HEK293 (cell line): ENCODE data around the gene HMX3.

Source experiments
- ATF2 ChIP-seq: fragments of 450-650 bp; formaldehyde crosslinking; IDR thresholded peaks from 2 replicates; pipeline ENCODE4 v1.5.1; 2016; ENCODE audit warnings: missing biosample characterization, missing genetic modification characterization, low read depth
- BCL11A ChIP-seq: fragments of 450-650 bp; formaldehyde crosslinking; IDR thresholded peaks from 2 replicates; pipeline ENCODE4 v1.5.1; 2016; ENCODE audit warnings: low read depth, missing biosample characterization, missing genetic modification characterization
- CTCF ChIP-seq: fragments of 450-650 bp; formaldehyde crosslinking; IDR thresholded peaks from 2 replicates; pipeline ENCODE4 v1.5.1; 2016; ENCODE audit warnings: missing biosample characterization, missing genetic modification characterization
- GLI4 ChIP-seq: fragments of 450-650 bp; formaldehyde crosslinking; IDR thresholded peaks from 2 replicates; pipeline ENCODE4 v1.5.1; 2016; ENCODE audit warnings: missing biosample characterization, missing genetic modification characterization
- GLIS1 ChIP-seq: fragments of 450-650 bp; formaldehyde crosslinking; IDR thresholded peaks from 2 replicates; pipeline ENCODE4 v1.5.1; 2016; ENCODE audit warnings: missing biosample characterization, missing genetic modification characterization
- MYNN ChIP-seq: fragments of 450-650 bp; formaldehyde crosslinking; IDR thresholded peaks from 2 replicates; pipeline ENCODE4 v1.5.1; 2016; ENCODE audit warnings: missing biosample characterization, missing genetic modification characterization, borderline replicate concordance
- REST ChIP-seq: fragments of 450-650 bp; formaldehyde crosslinking; IDR thresholded peaks from 2 replicates; pipeline ENCODE4 v1.5.1; 2016; ENCODE audit warnings: missing biosample characterization, missing genetic modification characterization
- ZNF121 ChIP-seq: fragments of 450-650 bp; formaldehyde crosslinking; IDR thresholded peaks from 2 replicates; pipeline ENCODE4 v1.5.1; 2016; ENCODE audit warnings: missing biosample characterization, missing genetic modification characterization
- ZNF174 ChIP-seq: fragments of 450-650 bp; formaldehyde crosslinking; IDR thresholded peaks from 2 replicates; pipeline ENCODE4 v1.5.0; 2017; ENCODE audit warnings: missing biosample characterization, mild to moderate bottlenecking, missing genetic modification characterization
- ZNF175 ChIP-seq: fragments of 450-650 bp; formaldehyde crosslinking; IDR thresholded peaks from 2 replicates; pipeline ENCODE4 v1.5.1; 2016; ENCODE audit warnings: missing biosample characterization, missing genetic modification characterization
- ZNF449 ChIP-seq: fragments of 450-650 bp; formaldehyde crosslinking; IDR thresholded peaks from 2 replicates; pipeline ENCODE4 v1.5.1; 2017; ENCODE audit warnings: missing biosample characterization, mild to moderate bottlenecking, missing genetic modification characterization, moderate library complexity
- ZNF530 ChIP-seq: fragments of 450-650 bp; formaldehyde crosslinking; IDR thresholded peaks from 2 replicates; pipeline ENCODE4 v1.5.1; 2016; ENCODE audit warnings: low read depth, missing biosample characterization, missing genetic modification characterization
- TF ChIP-seq, protein P1 (sequence below): sonication (generic); formaldehyde crosslinking; IDR thresholded peaks from 2 replicates; pipeline ENCODE4 v1.8.1; 2022; ENCODE audit warnings: mild to moderate bottlenecking, moderate library complexity, missing genetic modification reagents
- TF ChIP-seq, protein P2 (sequence below): fragments of 450-650 bp; formaldehyde crosslinking; IDR thresholded peaks from 2 replicates; pipeline ENCODE4 v1.5.1; 2016; ENCODE audit warnings: missing biosample characterization, missing genetic modification characterization

DNA sequence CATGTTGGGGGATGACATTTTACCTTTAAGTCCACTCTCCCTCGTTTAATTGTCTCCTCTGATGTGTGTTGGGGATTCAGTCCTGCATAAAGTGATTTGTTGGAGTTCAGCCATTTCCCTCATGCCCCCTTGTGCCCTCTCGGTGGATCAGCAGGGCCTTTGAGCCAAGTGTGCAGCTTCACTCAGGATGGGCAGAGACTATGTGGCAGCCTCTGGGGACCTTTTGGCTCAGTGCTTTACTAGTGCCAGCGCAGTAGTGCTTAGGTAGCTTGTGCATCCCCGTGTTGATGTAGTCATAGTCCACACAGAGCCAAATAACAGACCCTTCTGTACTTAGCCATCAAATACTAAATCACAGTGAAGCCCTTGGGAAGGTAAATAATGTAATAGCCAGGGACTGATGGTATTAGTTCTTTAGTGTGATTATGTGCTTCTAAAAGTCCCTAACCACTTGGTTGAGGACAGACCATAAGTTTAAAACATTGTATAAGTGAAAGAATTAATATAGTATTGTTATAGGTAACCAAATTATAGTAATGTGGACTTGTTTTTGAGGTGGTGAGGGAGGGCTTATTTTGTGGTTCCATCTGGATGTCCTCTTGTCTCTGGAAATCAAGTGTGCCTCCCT, 29.8 kb downstream of the HMX3 start:
- TF ChIP-seq ZNF175 (no peak), GLIS1 (tag by site-specific recombination) (no peak), ZNF174 (no peak), CTCF (tag by site-specific recombination) (no peak), ZNF121 (tag by site-specific recombination) (no peak), GLI4 (tag by site-specific recombination) (no peak), BCL11A (tag by site-specific recombination) (no peak), REST (tag by site-specific recombination) (no peak), ZNF449 (tag by site-specific recombination) (no peak), ATF2 (tag by site-specific recombination) (no peak), ZNF530 (no peak), MYNN (no peak)
- TF ChIP-seq, protein P1, sequence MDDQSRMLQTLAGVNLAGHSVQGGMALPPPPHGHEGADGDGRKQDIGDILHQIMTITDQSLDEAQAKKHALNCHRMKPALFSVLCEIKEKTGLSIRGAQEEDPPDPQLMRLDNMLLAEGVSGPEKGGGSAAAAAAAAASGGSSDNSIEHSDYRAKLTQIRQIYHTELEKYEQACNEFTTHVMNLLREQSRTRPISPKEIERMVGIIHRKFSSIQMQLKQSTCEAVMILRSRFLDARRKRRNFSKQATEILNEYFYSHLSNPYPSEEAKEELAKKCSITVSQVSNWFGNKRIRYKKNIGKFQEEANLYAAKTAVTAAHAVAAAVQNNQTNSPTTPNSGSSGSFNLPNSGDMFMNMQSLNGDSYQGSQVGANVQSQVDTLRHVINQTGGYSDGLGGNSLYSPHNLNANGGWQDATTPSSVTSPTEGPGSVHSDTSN = no peak
- TF ChIP-seq, protein P2, sequence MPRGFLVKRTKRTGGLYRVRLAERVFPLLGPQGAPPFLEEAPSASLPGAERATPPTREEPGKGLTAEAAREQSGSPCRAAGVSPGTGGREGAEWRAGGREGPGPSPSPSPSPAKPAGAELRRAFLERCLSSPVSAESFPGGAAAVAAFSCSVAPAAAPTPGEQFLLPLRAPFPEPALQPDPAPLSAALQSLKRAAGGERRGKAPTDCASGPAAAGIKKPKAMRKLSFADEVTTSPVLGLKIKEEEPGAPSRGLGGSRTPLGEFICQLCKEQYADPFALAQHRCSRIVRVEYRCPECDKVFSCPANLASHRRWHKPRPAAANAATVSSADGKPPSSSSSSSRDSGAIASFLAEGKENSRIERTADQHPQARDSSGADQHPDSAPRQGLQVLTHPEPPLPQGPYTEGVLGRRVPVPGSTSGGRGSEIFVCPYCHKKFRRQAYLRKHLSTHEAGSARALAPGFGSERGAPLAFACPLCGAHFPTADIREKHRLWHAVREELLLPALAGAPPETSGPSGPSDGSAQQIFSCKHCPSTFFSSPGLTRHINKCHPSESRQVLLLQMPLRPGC (tag by site-specific recombination) = no peak
